COLO668 (cell line): Measurements from ENCODE around the gene FAM83G.
A peak's percentile ranks its signal among the peaks of the same experiment; 100 is the strongest.

Experiments used
- DNase-seq: peaks from one replicate; lab custom pipeline; 2025; ENCODE audit not compliant: unreplicated experiment; lab: John Stamatoyannopoulos, UW

Gene FAM83G

DNA sequence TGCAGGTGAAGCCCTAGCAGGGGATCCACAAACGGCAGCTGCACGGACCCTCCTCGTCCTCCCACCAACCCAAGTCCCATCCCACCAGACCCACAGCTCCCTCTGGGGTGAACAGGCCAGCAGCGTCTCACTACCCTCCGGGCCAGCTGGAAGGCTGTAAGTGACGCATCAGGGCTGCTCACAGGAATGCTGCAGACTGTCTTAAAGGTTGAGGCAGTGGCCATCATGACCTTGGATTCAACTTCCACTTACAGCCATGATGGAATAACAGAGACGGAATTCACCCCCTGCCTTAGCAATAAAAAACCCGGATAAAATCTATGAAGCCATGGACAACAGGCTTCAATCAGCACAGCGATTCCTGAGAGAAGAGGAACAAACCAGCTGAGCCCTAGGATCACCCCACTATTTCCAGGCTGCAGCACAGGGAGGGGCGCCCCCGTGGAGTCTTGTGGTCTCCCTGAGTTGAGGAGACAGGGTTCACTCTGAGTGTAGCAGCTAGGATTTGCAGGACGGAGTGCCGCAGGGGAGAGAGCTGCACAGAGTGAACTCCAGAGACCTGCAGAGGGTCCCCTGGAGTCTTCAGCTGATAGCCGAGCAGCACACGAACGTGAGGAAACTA is 10.5 kb downstream of the FAM83G start:
- no peak for DNase-seq

DNA sequence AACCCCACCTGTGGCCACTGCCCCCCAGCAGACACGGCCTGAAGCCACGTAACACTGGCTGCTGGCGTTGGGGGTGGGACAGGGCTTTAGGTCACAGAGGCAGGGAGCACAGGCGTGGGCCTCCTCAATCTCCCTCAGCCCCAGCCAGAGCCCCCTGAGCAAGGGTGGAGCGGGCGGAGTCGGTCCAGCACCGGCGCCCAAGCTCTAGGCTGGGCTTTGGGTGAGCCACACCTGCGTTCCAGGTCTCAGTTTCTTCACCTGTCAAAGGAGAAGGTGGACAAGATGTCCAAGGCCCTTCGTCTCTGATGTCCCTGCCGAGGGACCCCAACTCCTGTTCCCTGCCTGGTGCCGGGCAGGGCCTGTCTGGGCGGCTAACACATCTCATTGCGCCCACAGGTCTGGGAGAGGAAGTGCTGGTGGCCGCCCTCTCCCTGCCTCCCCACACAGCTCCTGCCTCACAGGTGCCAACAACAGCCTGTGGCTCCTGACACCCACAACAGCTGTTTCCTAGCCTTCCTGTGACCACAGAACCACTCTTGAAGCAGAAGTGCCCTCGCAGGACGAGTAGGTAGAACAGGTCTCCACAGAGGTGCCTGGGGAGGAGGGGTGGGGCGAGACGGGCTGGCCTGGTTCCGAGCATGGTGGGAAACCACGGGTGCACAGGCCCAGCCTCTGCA is 12.0 kb downstream of the FAM83G start:
- no peak for DNase-seq

DNA sequence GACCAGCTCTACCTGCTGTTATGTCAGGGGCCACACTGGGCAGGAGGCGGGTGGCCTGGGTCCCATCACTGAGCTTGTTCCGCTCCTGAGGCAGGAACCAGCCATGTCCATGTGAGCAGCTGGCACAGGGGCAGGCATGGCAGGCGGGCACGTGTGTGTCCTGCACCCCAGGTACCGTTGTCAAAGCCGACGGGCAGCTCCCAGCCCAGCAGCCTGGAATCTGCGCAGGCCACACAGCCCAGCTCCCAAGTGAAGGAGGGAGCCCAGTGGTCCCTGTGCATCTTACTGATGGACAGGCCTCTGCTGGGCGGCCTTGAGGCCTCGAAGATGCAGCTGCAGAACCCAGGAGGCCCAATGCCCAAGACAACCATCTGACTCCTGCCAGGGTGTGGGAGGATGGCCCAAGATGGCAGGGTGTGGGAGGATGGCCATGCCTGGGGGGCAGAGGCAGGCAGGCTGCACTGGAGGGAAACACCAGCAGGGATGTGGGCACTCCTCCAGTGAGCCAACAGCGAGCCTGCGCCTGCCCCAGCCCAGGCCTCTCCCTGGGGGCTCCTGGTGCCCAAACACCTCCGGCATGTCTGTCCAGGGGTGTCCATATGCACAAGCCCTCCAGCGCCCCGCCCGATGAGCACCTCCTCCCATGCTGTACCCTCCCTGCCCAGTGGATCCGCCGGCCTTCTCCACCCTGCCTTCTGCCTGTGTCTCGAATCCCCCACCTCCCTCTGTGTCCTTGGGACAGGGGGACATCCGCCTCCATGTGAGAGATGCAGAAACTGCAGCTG is 12.8 kb downstream of the FAM83G start:
- no peak for DNase-seq

DNA sequence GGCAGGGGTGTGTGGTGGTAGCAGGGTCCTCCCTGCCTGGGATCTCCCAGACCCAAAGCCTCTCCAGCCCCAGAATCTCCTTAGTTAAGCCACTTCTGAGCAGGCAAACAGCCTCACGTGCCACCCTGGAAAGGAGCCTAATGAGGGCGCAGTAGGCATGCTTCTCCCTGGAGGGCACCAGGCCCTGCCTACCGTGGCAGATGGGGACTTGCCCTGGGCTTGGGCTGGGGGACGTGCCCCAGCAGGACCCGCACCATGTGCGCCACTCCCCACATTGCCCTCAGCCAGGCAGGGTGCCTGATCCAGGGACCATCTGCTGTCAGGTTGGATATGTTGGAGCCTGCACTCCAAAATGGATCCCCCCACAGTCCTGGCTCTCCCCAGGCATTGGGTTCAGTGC is 14.2 kb downstream of the FAM83G start:
- no peak for DNase-seq

GRCh38 chr17:18988546-18989173 is 15.9 kb downstream of the FAM83G start:
- DNase-seq = peak; percentile 49

DNA sequence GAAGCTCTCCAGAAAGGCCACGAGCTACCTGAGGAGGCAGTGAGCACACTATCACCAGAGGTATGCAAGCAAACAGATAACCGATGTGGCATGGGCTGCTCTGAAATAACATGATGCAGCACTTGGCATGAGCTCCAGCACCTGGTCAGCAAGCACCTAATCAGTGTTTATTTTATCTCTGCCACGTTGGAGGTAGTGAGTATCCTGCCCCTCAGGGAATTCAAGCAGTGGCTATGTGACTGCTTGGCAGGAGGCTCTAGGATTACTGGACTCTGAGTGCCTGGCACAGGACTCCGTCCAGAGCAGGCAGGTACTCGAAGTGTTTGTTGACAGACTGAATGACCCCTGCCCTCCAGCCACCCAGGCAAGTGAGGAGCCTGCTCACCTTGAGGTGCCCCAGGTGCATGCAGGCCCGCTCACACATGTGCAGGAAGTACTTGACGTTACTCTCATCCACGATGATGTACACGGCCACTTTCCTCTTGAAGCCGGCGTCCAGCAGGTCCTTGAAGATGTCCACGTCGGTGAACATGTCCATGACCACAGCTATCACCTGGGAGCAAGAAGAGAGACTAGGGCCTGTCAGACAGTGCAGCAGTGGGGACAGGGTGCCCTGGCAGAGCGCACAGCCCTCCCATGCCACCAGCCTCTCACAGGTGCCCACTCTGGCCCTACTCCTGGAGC is 16.6 kb downstream of the FAM83G start:
- DNase-seq = no peak

GRCh38 chr17:18987230-18987610 is 17.3 kb downstream of the FAM83G start:
- DNase-seq = no peak

- DNase-seq = no peak
These were observed 17.9 kb downstream of the FAM83G start for GRCh38 chr17:18986541-18987229.

DNA sequence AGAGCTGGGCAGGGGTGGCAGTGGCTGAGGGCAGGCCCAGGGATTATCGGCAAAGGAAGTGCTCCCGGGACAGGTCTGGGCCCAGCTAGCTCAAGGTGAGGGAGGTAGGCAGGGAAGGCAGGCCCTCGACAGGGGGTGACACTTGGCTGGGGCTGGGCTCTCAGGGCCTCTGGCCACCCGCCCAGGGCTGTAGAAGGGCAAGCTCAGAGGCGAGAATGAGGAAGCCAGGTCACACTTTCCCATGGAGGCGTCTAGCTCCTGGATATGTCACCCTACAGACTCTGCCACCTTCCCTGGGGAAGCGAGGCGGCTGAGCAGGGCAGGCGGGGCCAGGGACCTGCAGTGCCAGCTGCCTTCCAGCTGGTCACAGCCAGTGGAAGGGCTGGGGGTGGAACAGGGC is 19.1 kb downstream of the FAM83G start:
- no peak for DNase-seq

DNA sequence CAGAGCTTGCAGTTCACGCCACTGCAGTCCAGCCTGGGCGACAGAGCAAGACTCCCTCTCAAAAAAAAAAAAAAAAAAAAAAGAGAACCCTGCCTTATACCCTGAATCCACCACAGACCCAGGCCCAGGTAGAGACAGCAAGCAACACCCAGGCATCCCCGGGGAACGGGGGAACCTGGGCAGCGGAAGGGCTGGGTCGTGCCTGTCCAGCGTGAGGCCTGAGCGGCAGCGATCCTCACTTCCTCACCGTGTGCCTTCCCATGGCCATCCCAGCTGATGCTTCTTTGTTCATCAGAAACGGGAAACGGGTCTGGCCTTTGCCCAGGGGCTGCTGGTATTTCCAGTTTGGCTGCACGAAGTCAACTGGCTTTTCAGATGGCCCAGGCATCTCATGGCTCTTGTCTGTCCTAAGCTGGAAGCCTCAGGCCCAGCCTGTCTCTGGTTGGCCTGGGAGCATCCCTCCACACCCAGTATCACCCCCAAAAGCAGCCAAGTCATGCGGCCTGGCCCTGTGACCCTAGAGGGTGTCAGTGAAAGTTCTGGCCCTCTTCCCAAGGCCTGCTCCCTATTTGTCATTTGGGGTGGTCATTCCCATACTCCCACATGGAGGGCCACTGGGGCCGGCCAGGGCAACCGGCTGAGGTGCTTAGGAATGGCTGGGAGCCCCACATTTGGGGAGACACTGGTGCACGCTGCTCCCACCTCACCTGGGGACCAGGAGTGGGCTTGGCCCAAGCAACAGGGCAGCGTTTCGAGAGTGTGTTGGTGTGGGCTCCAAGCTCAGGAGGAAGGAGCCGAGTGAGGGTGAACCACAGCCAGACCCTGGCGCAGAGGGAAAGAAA is 20.1 kb downstream of the FAM83G start:
- DNase-seq = no peak

- DNase-seq = no peak
These were observed 22.7 kb downstream of the FAM83G start for GRCh38 chr17:18981642-18982424.

GRCh38 chr17:18981335-18981641 is 23.3 kb downstream of the FAM83G start:
- no peak for DNase-seq

- DNase-seq = no peak
These were observed 23.8 kb downstream of the FAM83G start for GRCh38 chr17:18980682-18981334.

- DNase-seq = no peak
These were observed 25.9 kb downstream of the FAM83G start for GRCh38 chr17:18978655-18979054.

- no peak for DNase-seq
These were observed 26.5 kb downstream of the FAM83G start for GRCh38 chr17:18978050-18978449.

- no peak for DNase-seq
These were observed 26.9 kb downstream of the FAM83G start for GRCh38 chr17:18977646-18978045.

- DNase-seq = no peak
These were observed 27.5 kb downstream of the FAM83G start for GRCh38 chr17:18977021-18977420.

GRCh38 chr17:18976201-18976600 is 28.4 kb downstream of the FAM83G start:
- DNase-seq = no peak

DNA sequence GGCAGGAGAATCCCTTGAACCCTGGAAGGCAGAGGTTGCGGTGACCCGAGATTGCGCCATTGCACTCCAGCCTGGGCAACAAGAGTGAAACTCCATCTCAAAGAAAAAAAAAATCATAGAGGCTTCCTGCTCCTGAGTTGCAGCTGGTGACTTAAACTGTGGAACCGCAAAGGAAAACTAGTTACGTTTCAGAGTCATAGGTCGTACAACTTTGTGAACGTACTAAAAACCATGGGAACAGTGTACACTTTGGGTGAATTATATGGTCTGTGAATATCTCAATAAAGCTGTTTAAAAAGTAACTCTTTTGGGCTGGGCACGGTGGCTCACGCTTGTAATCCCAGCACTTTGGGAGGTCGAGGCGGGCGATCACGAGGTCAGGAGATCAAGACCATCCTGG is 29.0 kb downstream of the FAM83G start:
- no peak for DNase-seq
